GM21367 (cell line): ENCODE results near the gene PBX3.

Experiments used
- ATAC-seq: cut with Tn5 transposase; IDR thresholded peaks from one replicate; pipeline ENCODE4 v1.9.1; 2021; ENCODE audit not compliant: unreplicated experiment

PBX3 gene

GRCh38 chr9:125897481-125897880 lies 150.3 kb downstream of the PBX3 start:
- no peak for ATAC-seq

- ATAC-seq: no peak
Measured at GRCh38 chr9:125902214-125902613, 155.0 kb downstream of the PBX3 start.

GRCh38 chr9:125902831-125903512 lies 155.8 kb downstream of the PBX3 start:
- ATAC-seq: no peak

GRCh38 chr9:125904155-125904851 lies 157.1 kb downstream of the PBX3 start:
- no peak for ATAC-seq

GRCh38 chr9:125906144-125906543 lies 159.0 kb downstream of the PBX3 start:
- no peak for ATAC-seq

- ATAC-seq: no peak
Measured at GRCh38 chr9:125906893-125907292, 159.7 kb downstream of the PBX3 start.

GRCh38 chr9:125908136-125908535 lies 161.0 kb downstream of the PBX3 start:
- ATAC-seq: no peak

- no peak for ATAC-seq
Measured at GRCh38 chr9:125908966-125909365, 161.8 kb downstream of the PBX3 start.

- ATAC-seq: no peak
Measured at GRCh38 chr9:125909459-125909858, 162.3 kb downstream of the PBX3 start.

- no peak for ATAC-seq
Measured at GRCh38 chr9:125910286-125910685, 163.1 kb downstream of the PBX3 start.

GRCh38 chr9:125911861-125912644 lies 164.9 kb downstream of the PBX3 start:
- no peak for ATAC-seq

GRCh38 chr9:125912667-125913066 lies 165.5 kb downstream of the PBX3 start:
- ATAC-seq: no peak

- no peak for ATAC-seq
Measured at GRCh38 chr9:125913551-125913950, 166.4 kb downstream of the PBX3 start.

GRCh38 chr9:125914411-125914810 lies 167.2 kb downstream of the PBX3 start:
- no peak for ATAC-seq

- ATAC-seq: no peak
Measured at GRCh38 chr9:125915606-125916005, 168.4 kb downstream of the PBX3 start.

- ATAC-seq: no peak
Measured at GRCh38 chr9:125919565-125919964, 172.4 kb downstream of the PBX3 start.

GRCh38 chr9:125920402-125920801 lies 173.2 kb downstream of the PBX3 start:
- no peak for ATAC-seq

- no peak for ATAC-seq
Measured at GRCh38 chr9:125922854-125923253, 175.7 kb downstream of the PBX3 start.

- no peak for ATAC-seq
Measured at GRCh38 chr9:125924351-125924750, 177.2 kb downstream of the PBX3 start.

- ATAC-seq: no peak
Measured at GRCh38 chr9:125926936-125927335, 179.8 kb downstream of the PBX3 start.

- no peak for ATAC-seq
Measured at GRCh38 chr9:125929846-125930245, 182.7 kb downstream of the PBX3 start.

GRCh38 chr9:125931211-125931610 lies 184.0 kb downstream of the PBX3 start:
- no peak for ATAC-seq
